Measurements from ENCODE around the gene LYPD5. TPM values are rescaled to one million over a fixed set of nuclear protein-coding genes. Genes with fewer than 3 reads are reported as not detected.

The LYPD5 gene
- polyA plus RNA-seq, 4 donors: 0.35 to 2.3 (median 1.1) TPM; not detected in 1

GRCh38 chr19:43762814-43763213 lies 39.4 kb downstream of the LYPD5 start:
- Histone ChIP-seq H3K27me3 (ENCODE audit: control insufficient read depth in 3 of 3, insufficient read depth in 3 of 3, low read length in 3 of 3) (no peaks in the 10 kb centered on the region), H3K36me3 (ENCODE audit: control insufficient read depth in 3 of 3, insufficient read depth in 2 of 3, low read depth in 1 of 3, low read length in 3 of 3) (peaks cover 0 to 5% (median 0%) of the 10 kb centered on the region in 3 donors), H3K4me1 (ENCODE audit: control insufficient read depth in 3 of 3, insufficient read depth in 2 of 3, low read depth in 1 of 3, low read length in 2 of 3) (peaks cover 0 to 5% (median 0%) of the 10 kb centered on the region in 3 donors), H3K27ac (ENCODE audit: low read depth in 1 of 3, low read length in 2 of 3) (no peak overlapping the region), H3K4me3 (ENCODE audit: low read depth in 1 of 3, low read length in 3 of 3) (no peak overlapping the region), H3K9me3 (ENCODE audit: control insufficient read depth in 2 of 2, insufficient read depth in 1 of 2, low read depth in 1 of 2, low read length in 1 of 2) (no peaks in the 10 kb centered on the region)
- no peak for FAIRE-seq
- DNase-seq: no peak
- WGBS, 3 donors: 72 to 81% (median 75%) methylated on average over 3 of the region's 3 CpGs

GRCh38 chr19:43760941-43761340 lies 41.3 kb downstream of the LYPD5 start:
- H3K27ac ChIP-seq (ENCODE audit: low read depth in 1 of 3, low read length in 2 of 3): no peak overlapping the region
- no peak for FAIRE-seq
- no peak overlapping the region for H3K4me3 ChIP-seq (ENCODE audit: low read depth in 1 of 3, low read length in 3 of 3)
- no peaks in the 10 kb centered on the region for H3K9me3 ChIP-seq (ENCODE audit: control insufficient read depth in 2 of 2, insufficient read depth in 1 of 2, low read depth in 1 of 2, low read length in 1 of 2)
- no peak for DNase-seq
- no peaks in the 10 kb centered on the region for H3K36me3 ChIP-seq (ENCODE audit: control insufficient read depth in 3 of 3, insufficient read depth in 2 of 3, low read depth in 1 of 3, low read length in 3 of 3)
- H3K4me1 ChIP-seq (ENCODE audit: control insufficient read depth in 3 of 3, insufficient read depth in 2 of 3, low read depth in 1 of 3, low read length in 2 of 3): peaks cover 0 to 2% (median 0%) of the 10 kb centered on the region in 3 donors
- no peaks in the 10 kb centered on the region for H3K27me3 ChIP-seq (ENCODE audit: control insufficient read depth in 3 of 3, insufficient read depth in 3 of 3, low read length in 3 of 3)
- WGBS, 3 donors: 89 to 91% (median 91%) methylated on average over 4 of the region's 4 CpGs

- H3K4me1 ChIP-seq (ENCODE audit: control insufficient read depth in 3 of 3, insufficient read depth in 2 of 3, low read depth in 1 of 3, low read length in 2 of 3): no peaks in the 10 kb centered on the region
- no peaks in the 10 kb centered on the region for H3K9me3 ChIP-seq (ENCODE audit: control insufficient read depth in 2 of 2, insufficient read depth in 1 of 2, low read depth in 1 of 2, low read length in 1 of 2)
- 77 to 82% (median 78%) methylated on average over 5 of the region's 5 CpGs for WGBS, 3 donors
- no peaks in the 10 kb centered on the region for H3K36me3 ChIP-seq (ENCODE audit: control insufficient read depth in 3 of 3, insufficient read depth in 2 of 3, low read depth in 1 of 3, low read length in 3 of 3)
- DNase-seq (no peak), FAIRE-seq (no peak)
- no peak overlapping the region for H3K4me3 ChIP-seq (ENCODE audit: low read depth in 1 of 3, low read length in 3 of 3)
- no peaks in the 10 kb centered on the region for H3K27me3 ChIP-seq (ENCODE audit: control insufficient read depth in 3 of 3, insufficient read depth in 3 of 3, low read length in 3 of 3)
- no peak overlapping the region for H3K27ac ChIP-seq (ENCODE audit: low read depth in 1 of 3, low read length in 2 of 3)
These were observed 42.7 kb downstream of the LYPD5 start for GRCh38 chr19:43759515-43759914.

GRCh38 chr19:43755256-43755801 lies 46.9 kb downstream of the LYPD5 start:
- DNase-seq (peak; percentile 77 to 83), FAIRE-seq (no peak)
- peaks cover 0 to 10% (median 3%) of the 10 kb centered on the region in 3 donors for H3K36me3 ChIP-seq (ENCODE audit: control insufficient read depth in 3 of 3, insufficient read depth in 2 of 3, low read depth in 1 of 3, low read length in 3 of 3)
- H3K27ac ChIP-seq (ENCODE audit: low read depth in 1 of 3, low read length in 2 of 3): peak overlapping the region; percentile 97 to 99 (median 98)
- H3K27me3 ChIP-seq (ENCODE audit: control insufficient read depth in 3 of 3, insufficient read depth in 3 of 3, low read length in 3 of 3): no peaks in the 10 kb centered on the region
- H3K4me1 ChIP-seq (ENCODE audit: control insufficient read depth in 3 of 3, insufficient read depth in 2 of 3, low read depth in 1 of 3, low read length in 2 of 3): peaks cover 0 to 4% (median 2%) of the 10 kb centered on the region in 3 donors
- H3K9me3 ChIP-seq (ENCODE audit: control insufficient read depth in 2 of 2, insufficient read depth in 1 of 2, low read depth in 1 of 2, low read length in 1 of 2): no peaks in the 10 kb centered on the region
- H3K4me3 ChIP-seq (ENCODE audit: low read depth in 1 of 3, low read length in 3 of 3): peak overlapping the region; percentile 42 to 79 (median 79)
- 0 to 1% (median 0%) methylated on average over 28 of the region's 28 CpGs for WGBS, 3 donors

DNA sequence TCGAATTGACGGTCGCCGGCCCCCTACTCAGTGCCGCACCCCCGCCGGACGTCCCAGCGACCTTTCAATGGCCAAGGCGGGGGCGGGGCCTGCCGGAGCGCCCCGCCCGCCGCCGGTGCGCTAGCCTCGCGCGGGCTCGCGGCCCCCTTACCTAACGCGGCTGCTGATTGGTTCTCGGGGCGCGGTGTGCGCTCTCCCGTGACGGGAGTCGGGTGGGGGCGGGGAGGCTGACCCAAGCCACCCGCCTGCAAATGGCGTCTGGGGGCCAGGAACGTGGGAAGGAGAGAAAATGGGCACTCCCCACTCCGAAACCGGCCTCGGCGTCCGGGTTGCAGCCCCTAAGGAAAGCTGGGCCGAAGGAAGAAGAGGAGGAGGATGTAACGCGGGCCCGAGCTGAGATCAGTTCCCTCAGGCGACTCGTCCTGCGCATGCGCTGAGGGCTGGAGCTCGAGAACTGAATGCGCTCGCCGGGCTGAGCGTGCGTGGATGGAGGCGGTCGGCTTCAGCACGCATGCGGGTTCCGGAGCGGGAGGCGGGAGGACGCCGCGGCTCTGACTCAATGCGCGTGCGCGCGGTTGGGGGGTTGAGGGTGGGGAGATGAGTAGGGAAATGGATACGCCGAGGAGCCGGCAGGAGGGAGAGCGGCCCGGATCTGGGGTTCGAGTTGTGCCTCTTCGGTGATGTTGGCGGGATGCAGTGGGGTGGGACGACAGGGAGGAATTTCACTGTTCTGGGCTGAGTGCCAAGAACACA lies 47.6 kb downstream of the LYPD5 start, which contains the start of gene SMG9:
TSS of gene SMG9 (minus strand) at position 460 of the 753 bp plus-strand sequence. CDS start 4,221 bp downstream, outside the sequence.
- peaks cover 0 to 14% (median 3%) of the 10 kb centered on the region in 3 donors for H3K36me3 ChIP-seq (ENCODE audit: control insufficient read depth in 3 of 3, insufficient read depth in 2 of 3, low read depth in 1 of 3, low read length in 3 of 3)
- H3K4me3 ChIP-seq (ENCODE audit: low read depth in 1 of 3, low read length in 3 of 3): peak within 1 kb of the TSS; percentile 42 to 79 (median 79)
- no peaks in the 10 kb centered on the region for H3K27me3 ChIP-seq (ENCODE audit: control insufficient read depth in 3 of 3, insufficient read depth in 3 of 3, low read length in 3 of 3)
- no peak for FAIRE-seq
- no peaks in the 10 kb centered on the region for H3K9me3 ChIP-seq (ENCODE audit: control insufficient read depth in 2 of 2, insufficient read depth in 1 of 2, low read depth in 1 of 2, low read length in 1 of 2)
- peaks cover 0 to 4% (median 2%) of the 10 kb centered on the region in 3 donors for H3K4me1 ChIP-seq (ENCODE audit: control insufficient read depth in 3 of 3, insufficient read depth in 2 of 3, low read depth in 1 of 3, low read length in 2 of 3)
- peak; percentile 99 for DNase-seq
- 0 to 1% (median 0%) methylated on average over 69 to 79 of the region's 79 CpGs for WGBS, 3 donors
- H3K27ac ChIP-seq (ENCODE audit: low read depth in 1 of 3, low read length in 2 of 3): peak within 1 kb of the TSS; percentile 97 to 99 (median 98)

DNA sequence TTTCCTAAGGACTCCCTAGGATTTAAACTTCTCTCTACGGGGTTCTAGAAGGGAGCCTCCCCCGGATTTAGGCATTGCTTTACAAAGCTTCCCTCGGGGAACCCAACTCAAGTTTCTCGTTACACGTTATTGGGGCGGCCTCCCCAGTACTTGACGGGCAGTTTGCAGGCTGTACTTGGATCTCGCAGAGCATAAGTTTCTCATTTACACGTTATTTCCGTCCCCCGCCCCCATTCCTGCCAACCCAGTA lies 48.1 kb downstream of the LYPD5 start:
- DNase-seq: no peak
- H3K4me1 ChIP-seq (ENCODE audit: control insufficient read depth in 3 of 3, insufficient read depth in 2 of 3, low read depth in 1 of 3, low read length in 2 of 3): peaks cover 0 to 4% (median 2%) of the 10 kb centered on the region in 3 donors
- no peaks in the 10 kb centered on the region for H3K27me3 ChIP-seq (ENCODE audit: control insufficient read depth in 3 of 3, insufficient read depth in 3 of 3, low read length in 3 of 3)
- H3K4me3 ChIP-seq (ENCODE audit: low read depth in 1 of 3, low read length in 3 of 3): peak overlapping the region; percentile 42 to 79 (median 79)
- 0 to 1% (median 0%) methylated on average over 11 of the region's 11 CpGs for WGBS, 3 donors
- H3K9me3 ChIP-seq (ENCODE audit: control insufficient read depth in 2 of 2, insufficient read depth in 1 of 2, low read depth in 1 of 2, low read length in 1 of 2): no peaks in the 10 kb centered on the region
- peaks cover 1 to 18% (median 6%) of the 10 kb centered on the region in 3 donors for H3K36me3 ChIP-seq (ENCODE audit: control insufficient read depth in 3 of 3, insufficient read depth in 2 of 3, low read depth in 1 of 3, low read length in 3 of 3)
- no peak for FAIRE-seq
- H3K27ac ChIP-seq (ENCODE audit: low read depth in 1 of 3, low read length in 2 of 3): peak overlapping the region; percentile 97 to 99 (median 98)

- no peak overlapping the region for H3K4me3 ChIP-seq (ENCODE audit: low read depth in 1 of 3, low read length in 3 of 3)
- peaks cover 3 to 33% (median 18%) of the 10 kb centered on the region in 3 donors for H3K36me3 ChIP-seq (ENCODE audit: control insufficient read depth in 3 of 3, insufficient read depth in 2 of 3, low read depth in 1 of 3, low read length in 3 of 3)
- H3K9me3 ChIP-seq (ENCODE audit: control insufficient read depth in 2 of 2, insufficient read depth in 1 of 2, low read depth in 1 of 2, low read length in 1 of 2): no peaks in the 10 kb centered on the region
- DNase-seq: no peak
- FAIRE-seq: no peak
- H3K27me3 ChIP-seq (ENCODE audit: control insufficient read depth in 3 of 3, insufficient read depth in 3 of 3, low read length in 3 of 3): no peaks in the 10 kb centered on the region
- H3K4me1 ChIP-seq (ENCODE audit: control insufficient read depth in 3 of 3, insufficient read depth in 2 of 3, low read depth in 1 of 3, low read length in 2 of 3): peaks cover 0 to 4% (median 2%) of the 10 kb centered on the region in 3 donors
- 80 to 90% (median 83%) methylated on average over 6 of the region's 6 CpGs for WGBS, 3 donors
- H3K27ac ChIP-seq (ENCODE audit: low read depth in 1 of 3, low read length in 2 of 3): no peak overlapping the region
These were observed 49.9 kb downstream of the LYPD5 start for GRCh38 chr19:43752287-43752875.

DNA sequence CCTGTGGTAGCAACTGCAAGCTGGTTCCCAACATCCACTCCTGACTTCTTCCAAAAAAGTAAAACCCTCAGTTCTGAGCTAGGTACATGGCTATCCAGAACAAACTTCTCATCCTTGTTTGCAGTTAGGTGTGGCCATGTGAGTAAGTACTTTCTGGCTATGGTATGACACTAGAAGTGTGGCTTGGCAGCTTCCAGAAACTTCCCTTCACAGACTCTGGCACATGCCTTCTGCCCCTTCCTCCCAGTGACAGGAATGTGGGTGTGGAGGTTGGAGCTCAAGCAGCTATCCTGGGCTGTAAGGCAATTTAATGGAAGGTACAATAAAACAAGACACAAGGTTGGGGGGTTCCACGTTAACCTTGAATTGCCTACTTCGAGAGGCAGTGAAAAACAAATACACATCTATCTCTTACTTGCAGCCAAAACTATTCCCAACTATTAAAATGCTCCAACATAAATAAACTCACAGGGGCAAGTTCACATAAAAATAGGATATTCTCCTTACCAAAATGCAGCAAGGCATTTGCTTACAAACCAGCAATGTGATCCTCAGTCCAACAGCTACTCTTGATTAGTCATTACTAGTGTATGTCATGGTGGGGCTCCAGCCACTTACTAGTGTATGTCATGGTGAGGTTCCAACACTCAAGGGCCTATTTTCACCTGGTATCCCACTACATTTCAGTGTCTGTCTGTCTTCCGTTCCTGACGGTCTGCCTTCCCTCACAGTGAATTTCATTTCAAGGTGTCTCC lies 50.6 kb downstream of the LYPD5 start:
- peaks cover 9 to 40% (median 23%) of the 10 kb centered on the region in 3 donors for H3K36me3 ChIP-seq (ENCODE audit: control insufficient read depth in 3 of 3, insufficient read depth in 2 of 3, low read depth in 1 of 3, low read length in 3 of 3)
- no peaks in the 10 kb centered on the region for H3K27me3 ChIP-seq (ENCODE audit: control insufficient read depth in 3 of 3, insufficient read depth in 3 of 3, low read length in 3 of 3)
- no peak overlapping the region for H3K4me3 ChIP-seq (ENCODE audit: low read depth in 1 of 3, low read length in 3 of 3)
- DNase-seq (no peak), FAIRE-seq (no peak)
- peaks cover 0 to 4% (median 2%) of the 10 kb centered on the region in 3 donors for H3K4me1 ChIP-seq (ENCODE audit: control insufficient read depth in 3 of 3, insufficient read depth in 2 of 3, low read depth in 1 of 3, low read length in 2 of 3)
- no peaks in the 10 kb centered on the region for H3K9me3 ChIP-seq (ENCODE audit: control insufficient read depth in 2 of 2, insufficient read depth in 1 of 2, low read depth in 1 of 2, low read length in 1 of 2)
- WGBS, 3 donors: 82 to 95% (median 85%) methylated on average over 4 of the region's 4 CpGs
- peak overlapping the region in 1 of 3 donors; percentile 0 for H3K27ac ChIP-seq (ENCODE audit: low read depth in 1 of 3, low read length in 2 of 3)

Measured in small intestine (tissue), 7 donors.